Motor neuron (in vitro differentiated cells): ENCODE results near the gene PLCXD3. TPM values are rescaled to one million over a fixed set of nuclear protein-coding genes. Genes with fewer than 3 reads are reported as not detected.

Source experiments
- ATAC-seq, 8 experiments: fragments of 200-7000 bp; cut with Tn5 transposase; replicated peaks in 6 of 8; 2 replicates each; pipeline ENCODE4 v1.8.0; 2021; ENCODE audit warnings: mild to moderate bottlenecking in 8 of 8, moderate library complexity in 8 of 8
- H3K27ac ChIP-seq, 2 donors: fragments of 250-450 bp; sonication (Bioruptor Pico); 2 replicates each; pipeline ENCODE4 v1.9.0; 2021; ENCODE audit warnings: antibody characterized with exemption in 2 of 2, mild to moderate bottlenecking in 2 of 2, moderate library complexity in 1 of 2
- H3K4me1 ChIP-seq, 2 donors: fragments of 250-450 bp; sonication (Bioruptor Pico); replicated peaks in 1 of 2; 2 replicates each; pipeline ENCODE4 v1.6.1; 2021; ENCODE audit warnings: antibody characterized with exemption in 2 of 2, mild to moderate bottlenecking in 2 of 2, moderate library complexity in 1 of 2
- H3K4me3 ChIP-seq, 5 donors: fragments of 250-450 bp; sonication (Bioruptor Pico); 2 replicates each; pipeline ENCODE4 v1.9.0; 2021; ENCODE audit warnings: antibody characterized with exemption in 5 of 5, mild to moderate bottlenecking in 5 of 5, moderate library complexity in 4 of 5
- WGBS, 10 experiments: fragments of 450-650 bp; shearing (Covaris generic); methylation state at CpG; one replicate each; pipeline ENCODE4 v1.0.0; 2022; 5-methylcytosine and 5-hydroxymethylcytosine counted together
- in situ Hi-C, 9 experiments: fragments of 400-800 bp; cut with MboI; loops; one replicate each; pipeline ENCODE4 v1.15.0; 2021; ENCODE audit warnings: low sequenced_read_pairs in 9 of 9, low pct_unique_long_range_greater_than_20kb in 2 of 9; ENCODE audit not compliant: unreplicated experiment in 9 of 9
- total RNA-seq, 8 experiments: library from RNA; unstranded; fragments of 300-600 nt; gene quantifications; 2 replicates each; pipeline versions ENCODE4 v1.2.3 to v1.2.4, GENCODE V29; 2022

The PLCXD3 gene
- total RNA-seq, 8 experiments from 2014 or later: 0.14 to 2.9 (median 0.70) TPM

DNA sequence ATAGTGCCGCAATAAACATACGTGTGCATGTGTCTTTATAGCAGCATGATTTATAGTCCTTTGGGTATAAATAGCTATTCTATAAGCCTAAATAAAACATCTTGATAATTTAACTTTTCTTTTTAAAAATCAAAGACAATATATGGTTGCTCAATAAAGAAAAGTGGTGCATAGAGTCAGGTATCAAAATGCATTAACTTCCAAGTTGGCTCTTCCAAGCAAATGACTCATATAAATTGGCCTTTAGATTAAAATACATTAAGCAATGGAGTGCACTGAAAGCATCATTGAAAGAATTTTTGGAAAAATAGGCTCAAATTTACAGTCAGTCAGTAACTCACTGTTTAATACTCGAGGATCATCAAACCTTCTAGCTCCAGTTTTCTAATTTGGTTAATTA lies 106.6 kb downstream of the PLCXD3 start:
- 44 to 100% (median 80%) methylated on average over 1 to 2 of the region's 3 CpGs; no CpG with 5 or more reads in 1 of the 10 experiments for WGBS, 10 experiments
- H3K4me3 ChIP-seq: no peak overlapping the region
- no peak for ATAC-seq
- in situ Hi-C loops: no loop called here
- no peaks in the 10 kb centered on the region for H3K4me1 ChIP-seq
- no peak overlapping the region for H3K27ac ChIP-seq

GRCh38 chr5:41402845-41403244 lies 107.6 kb downstream of the PLCXD3 start:
- Histone ChIP-seq H3K27ac (no peak overlapping the region), H3K4me3 (no peak overlapping the region), H3K4me1 (no peaks in the 10 kb centered on the region)
- no peak for ATAC-seq
- in situ Hi-C loops: no loop called here
- WGBS, 10 experiments: 74 to 100% (median 88%) methylated on average over 2 of the region's 2 CpGs

- no peak overlapping the region for H3K27ac ChIP-seq
- no peaks in the 10 kb centered on the region for H3K4me1 ChIP-seq
- no peak for ATAC-seq
- in situ Hi-C loops: no loop called here
- no peak overlapping the region for H3K4me3 ChIP-seq
- 7 to 100% (median 84%) methylated on average over 1 to 2 of the region's 2 CpGs for WGBS, 10 experiments
Observed at GRCh38 chr5:41399839-41400238, 110.6 kb downstream of the PLCXD3 start.

- no peak for ATAC-seq
- 67 to 100% (median 80%) methylated on average over 1 of the region's 1 CpG; no CpG with 5 or more reads in 7 of the 10 experiments for WGBS, 10 experiments
- no peaks in the 10 kb centered on the region for H3K4me1 ChIP-seq
- no peak overlapping the region for H3K27ac ChIP-seq
- in situ Hi-C loops: no loop called here
- no peak overlapping the region for H3K4me3 ChIP-seq
Observed at GRCh38 chr5:41392016-41392415, 118.4 kb downstream of the PLCXD3 start.

DNA sequence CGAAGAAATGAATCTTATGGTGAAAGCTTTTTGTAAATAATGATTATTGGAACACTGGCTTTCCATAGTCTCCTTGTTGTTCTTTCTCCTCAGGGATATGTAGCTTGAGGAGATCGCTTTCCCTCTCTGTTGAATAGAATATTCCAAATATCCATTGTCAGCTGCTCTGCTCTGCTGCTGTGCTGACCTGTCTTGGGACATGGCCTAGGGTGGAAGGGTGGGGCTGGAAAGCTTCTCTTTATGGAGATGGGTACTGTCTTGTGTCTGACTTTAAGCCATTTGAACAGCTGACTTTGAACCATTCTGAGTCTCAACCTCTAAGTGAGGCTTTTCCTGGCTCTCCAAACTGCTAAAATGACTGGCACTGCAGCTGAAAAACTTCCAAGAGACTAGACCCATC lies 135.8 kb downstream of the PLCXD3 start:
- Histone ChIP-seq H3K27ac (no peak overlapping the region), H3K4me3 (no peak overlapping the region), H3K4me1 (no peaks in the 10 kb centered on the region)
- in situ Hi-C loops: no loop called here
- ATAC-seq: peak in 3 of 8 experiments; percentile 76 to 84 (median 79)
- WGBS, 10 experiments: 0 to 83% (median 63%) methylated on average over 1 to 2 of the region's 2 CpGs; no CpG with 5 or more reads in 4 of the 10 experiments

- in situ Hi-C loops: no loop called here
- H3K4me3 ChIP-seq: no peak overlapping the region
- H3K27ac ChIP-seq: no peak overlapping the region
- H3K4me1 ChIP-seq: no peaks in the 10 kb centered on the region
- ATAC-seq: peak in 3 of 8 experiments; percentile 61 to 81 (median 62)
- 14 to 100% (median 72%) methylated on average over 1 to 5 of the region's 5 CpGs for WGBS, 10 experiments
Observed at GRCh38 chr5:41373230-41373629, 137.2 kb downstream of the PLCXD3 start.

- Histone ChIP-seq H3K4me1 (no peaks in the 10 kb centered on the region), H3K4me3 (no peak overlapping the region), H3K27ac (no peak overlapping the region)
- peak in 2 of 8 experiments; percentile 30 to 44 for ATAC-seq
- in situ Hi-C loops: no loop called here
- WGBS, 10 experiments: 5 to 71% (median 52%) methylated on average over 1 to 2 of the region's 2 CpGs; no CpG with 5 or more reads in 1 of the 10 experiments
Observed at GRCh38 chr5:41371738-41372137, 138.7 kb downstream of the PLCXD3 start.

DNA sequence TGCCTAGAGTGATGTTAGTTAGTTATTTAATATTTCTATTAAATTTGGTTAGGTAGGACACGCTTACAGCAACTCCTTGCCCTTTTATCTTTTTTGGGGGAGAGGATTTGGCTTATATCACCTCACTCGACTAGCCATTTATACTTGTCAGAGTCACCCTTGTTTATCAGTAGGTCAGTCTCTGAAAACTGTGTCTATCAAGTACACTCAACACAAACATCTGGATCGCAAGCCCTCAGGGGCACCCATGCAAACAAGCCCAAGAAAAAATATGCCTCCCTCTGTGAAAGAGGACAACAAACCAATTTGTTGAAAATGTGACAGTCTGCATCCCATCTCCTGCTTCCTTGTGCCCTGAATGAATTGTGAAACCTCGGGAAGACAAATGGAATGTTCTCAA lies 139.9 kb downstream of the PLCXD3 start:
- Histone ChIP-seq H3K27ac (no peak overlapping the region), H3K4me3 (no peak overlapping the region), H3K4me1 (no peaks in the 10 kb centered on the region)
- WGBS, 10 experiments: 10 to 100% (median 74%) methylated on average over 1 to 4 of the region's 4 CpGs
- in situ Hi-C loops: no loop called here
- no peak for ATAC-seq

- no peaks in the 10 kb centered on the region for H3K4me1 ChIP-seq
- H3K27ac ChIP-seq: no peak overlapping the region
- WGBS, 10 experiments: 0 to 100% (median 95%) methylated on average over 1 to 2 of the region's 2 CpGs; no CpG with 5 or more reads in 1 of the 10 experiments
- no peak for ATAC-seq
- no peak overlapping the region for H3K4me3 ChIP-seq
- in situ Hi-C loops: no loop called here
Observed at GRCh38 chr5:41369799-41370198, 140.6 kb downstream of the PLCXD3 start.

DNA sequence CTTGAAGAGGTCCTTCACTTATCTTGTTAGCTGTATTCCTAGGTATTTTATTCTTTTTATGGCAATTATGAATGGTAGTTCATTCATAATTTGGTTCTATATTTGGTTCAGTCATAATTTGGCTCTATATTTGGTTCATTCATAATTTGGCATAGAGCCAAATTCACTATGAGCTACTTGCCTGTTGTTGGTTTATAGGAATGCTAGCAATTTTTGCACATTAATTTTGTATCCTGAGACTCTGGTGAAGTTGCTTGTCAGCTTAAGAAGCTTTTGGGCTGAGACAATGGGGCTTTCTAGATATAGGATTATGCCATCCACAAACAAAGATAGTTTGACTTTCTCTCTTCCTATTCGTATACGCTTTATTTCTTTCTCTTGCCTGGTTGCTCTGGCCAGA lies 142.2 kb downstream of the PLCXD3 start:
- H3K4me1 ChIP-seq: no peaks in the 10 kb centered on the region
- H3K4me3 ChIP-seq: no peak overlapping the region
- in situ Hi-C loops: no loop called here
- H3K27ac ChIP-seq: no peak overlapping the region
- ATAC-seq: no peak
- WGBS, 10 experiments: 80 to 100% (median 100%) methylated on average over 1 to 2 of the region's 2 CpGs; no CpG with 5 or more reads in 1 of the 10 experiments

- no peak overlapping the region for H3K27ac ChIP-seq
- H3K4me3 ChIP-seq: no peak overlapping the region
- in situ Hi-C loops: no loop called here
- WGBS, 10 experiments: 0 to 17% (median 0%) methylated on average over 1 of the region's 1 CpG; no CpG with 5 or more reads in 2 of the 10 experiments
- ATAC-seq: peak in 2 of 8 experiments; percentile 44 to 96
- no peaks in the 10 kb centered on the region for H3K4me1 ChIP-seq
Observed at GRCh38 chr5:41365369-41365768, 145.0 kb downstream of the PLCXD3 start.

DNA sequence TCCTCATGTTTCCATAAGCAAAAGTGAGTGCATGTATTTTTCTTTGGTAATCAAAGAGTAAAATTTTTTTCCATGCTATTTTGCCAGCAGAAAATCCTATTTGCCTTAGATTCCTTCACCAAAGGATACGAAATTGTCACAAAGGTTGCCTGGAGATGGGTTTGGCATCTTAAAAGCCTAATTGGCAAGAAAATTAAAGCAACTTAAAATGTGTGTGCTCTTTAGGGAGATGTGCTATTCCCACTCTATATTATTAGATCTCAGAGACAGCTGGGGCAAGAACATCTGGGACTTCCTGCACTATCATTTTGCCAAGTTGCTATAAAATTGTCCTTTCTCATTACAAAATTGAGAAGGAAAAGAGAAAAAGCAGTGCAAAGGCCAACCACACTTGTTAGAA lies 146.1 kb downstream of the PLCXD3 start:
- no peak overlapping the region for H3K27ac ChIP-seq
- no peak overlapping the region for H3K4me3 ChIP-seq
- WGBS, 10 experiments: 0 to 50% (median 41%) methylated on average over 1 of the region's 1 CpG; no CpG with 5 or more reads in 4 of the 10 experiments
- no peaks in the 10 kb centered on the region for H3K4me1 ChIP-seq
- peak in 1 of 8 experiments; percentile 29 for ATAC-seq
- in situ Hi-C loops: no loop called here

DNA sequence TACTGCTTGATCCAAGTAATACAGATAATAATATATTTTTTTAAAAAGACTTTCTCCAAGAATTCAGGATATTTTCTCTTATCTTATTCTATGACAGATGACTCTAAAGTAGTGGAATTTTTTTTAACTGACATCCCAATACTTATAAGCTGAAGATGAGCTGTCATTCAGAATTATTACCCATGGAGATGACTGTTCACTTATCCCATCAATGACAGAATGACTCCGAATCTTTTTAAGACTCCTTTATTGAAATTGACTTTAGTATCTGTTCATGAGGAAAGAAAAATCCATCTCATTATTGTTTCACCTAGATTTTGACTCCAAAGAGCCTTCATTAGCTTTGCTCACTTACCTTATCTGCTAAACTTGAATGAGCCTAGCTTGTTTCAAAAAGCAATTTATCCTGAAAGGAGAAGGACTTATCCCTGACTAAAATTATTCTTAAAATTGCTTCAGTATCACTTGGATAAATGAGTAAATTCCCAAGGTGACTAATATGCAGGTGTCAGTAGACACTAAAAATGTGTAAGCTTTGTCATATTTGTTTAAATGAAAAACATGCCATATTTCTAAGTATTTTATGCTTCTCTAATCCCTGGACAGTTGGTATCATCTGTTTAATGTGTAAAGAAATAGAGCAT lies 146.9 kb downstream of the PLCXD3 start:
- Histone ChIP-seq H3K27ac (no peak overlapping the region), H3K4me1 (no peaks in the 10 kb centered on the region), H3K4me3 (no peak overlapping the region)
- WGBS, 10 experiments: 29 to 100% (median 78%) methylated on average over 1 of the region's 1 CpG; no CpG with 5 or more reads in 1 of the 10 experiments
- ATAC-seq: no peak
- in situ Hi-C loops: no loop called here

GRCh38 chr5:41356786-41357185 lies 153.6 kb downstream of the PLCXD3 start:
- in situ Hi-C loops: no loop called here
- Histone ChIP-seq H3K4me1 (no peaks in the 10 kb centered on the region), H3K4me3 (no peak overlapping the region), H3K27ac (no peak overlapping the region)
- ATAC-seq: peak in 2 of 8 experiments; percentile 28 to 62
- 0 to 100% (median 89%) methylated on average over 1 to 2 of the region's 2 CpGs; no CpG with 5 or more reads in 2 of the 10 experiments for WGBS, 10 experiments
